NCI-H345 treated with DMSO at 0.1 percent for 48 hours (cell line): ENCODE results near the gene CIROP.

ENCODE experiments used
- DNase-seq: peaks from one replicate; lab custom pipeline; 2025; ENCODE audit not compliant: unreplicated experiment; lab: John Stamatoyannopoulos, UW

Gene CIROP

DNA sequence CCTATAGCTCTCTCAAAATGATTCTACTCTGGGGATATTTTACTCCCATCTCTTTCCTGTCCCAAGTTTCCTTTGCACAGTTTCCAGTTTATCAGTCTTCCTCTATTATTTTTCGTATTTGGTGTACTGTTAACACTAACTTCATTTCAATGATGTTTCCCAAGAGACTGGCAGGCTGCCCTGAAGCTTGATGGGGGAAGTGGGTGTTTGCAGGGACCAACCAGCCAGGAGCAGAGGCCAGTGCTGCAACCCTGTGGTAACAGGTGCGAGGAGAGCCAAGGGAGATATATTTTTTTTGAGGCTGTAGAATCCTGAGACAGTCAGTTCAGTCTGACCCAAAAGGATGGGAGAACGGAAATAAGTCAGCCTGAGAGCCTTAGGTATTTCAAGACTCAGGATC is 26.1 kb upstream of the CIROP start:
- no peak for DNase-seq

DNA sequence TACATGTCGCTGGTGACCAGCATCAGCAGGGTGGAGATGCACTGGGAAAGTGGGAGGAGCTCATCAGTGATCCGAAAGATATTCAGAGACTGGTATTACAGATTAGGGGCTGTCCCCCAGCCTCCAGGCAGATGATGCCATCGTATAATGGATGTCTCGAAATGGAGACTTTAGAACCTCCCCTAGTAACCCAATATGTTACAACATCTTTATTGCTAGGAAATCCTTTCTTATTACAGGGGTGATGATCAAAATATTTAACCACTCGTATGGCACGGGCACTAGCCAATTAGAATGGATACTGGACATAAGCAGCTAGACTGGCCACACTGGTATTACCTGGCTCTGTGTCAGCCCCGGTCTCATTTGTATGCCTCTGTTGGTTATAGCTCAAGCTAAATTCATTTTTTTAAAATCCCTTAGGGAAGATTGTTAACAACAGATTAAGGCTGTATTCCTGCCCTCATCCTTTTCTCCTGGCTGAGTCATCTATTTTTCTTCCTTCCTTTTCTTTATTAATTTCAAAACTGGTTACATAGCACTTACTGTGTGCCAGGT is 25.0 kb upstream of the CIROP start:
- DNase-seq = no peak

GRCh38 chr14:23128969-23129758 is 24.4 kb upstream of the CIROP start:
- no peak for DNase-seq

DNA sequence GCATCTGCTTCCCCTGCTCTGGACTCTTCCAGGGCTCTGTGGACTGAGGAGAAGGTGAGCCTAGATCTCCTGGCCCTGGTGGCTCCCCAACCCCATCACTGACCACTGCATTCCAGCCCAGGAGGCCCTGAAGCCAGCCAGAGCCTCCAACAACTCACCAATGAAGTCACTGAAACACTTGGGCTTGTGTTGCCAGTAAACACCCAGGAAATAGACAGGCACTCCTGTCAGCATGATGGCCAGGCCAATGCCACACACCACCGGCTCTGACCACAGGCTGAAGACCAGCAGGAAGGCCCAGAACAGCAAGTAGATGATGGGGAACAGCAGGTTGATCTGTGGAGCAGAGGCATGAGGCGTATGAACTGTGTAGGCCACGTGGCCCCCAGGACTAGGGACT is 23.1 kb upstream of the CIROP start:
- no peak for DNase-seq

GRCh38 chr14:23126548-23127278 is 21.9 kb upstream of the CIROP start:
- no peak for DNase-seq

DNA sequence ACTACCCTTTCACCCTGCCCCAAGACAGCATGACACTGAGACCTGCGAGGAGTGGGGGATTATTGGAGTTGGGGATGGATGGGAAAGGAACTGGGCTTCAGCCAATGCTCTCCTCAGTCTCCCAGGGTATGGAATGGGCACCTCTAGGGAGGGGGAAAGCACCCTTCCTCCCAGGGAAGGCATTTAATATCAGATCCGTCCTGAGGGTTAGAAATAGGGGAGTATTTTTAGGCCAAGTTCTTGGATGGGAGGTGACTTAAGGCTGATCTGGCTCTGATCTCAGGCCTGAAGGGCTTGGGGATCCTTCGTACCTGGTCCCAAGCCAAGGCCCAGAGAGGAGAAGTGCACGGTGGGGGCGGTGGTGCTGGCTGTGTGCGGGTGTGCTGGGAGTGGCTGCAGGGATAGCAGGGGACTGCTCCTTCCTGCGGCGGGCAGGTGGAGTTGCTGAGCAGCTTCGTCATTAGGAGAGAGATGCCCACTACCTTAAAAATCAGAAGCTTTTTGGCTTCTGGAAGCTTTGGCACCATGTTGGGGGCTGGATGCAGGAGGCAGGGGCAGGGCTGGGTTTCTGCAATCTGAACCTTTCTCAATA is 21.2 kb upstream of the CIROP start:
- DNase-seq = no peak

GRCh38 chr14:23125011-23125410 is 20.2 kb upstream of the CIROP start:
- no peak for DNase-seq

DNA sequence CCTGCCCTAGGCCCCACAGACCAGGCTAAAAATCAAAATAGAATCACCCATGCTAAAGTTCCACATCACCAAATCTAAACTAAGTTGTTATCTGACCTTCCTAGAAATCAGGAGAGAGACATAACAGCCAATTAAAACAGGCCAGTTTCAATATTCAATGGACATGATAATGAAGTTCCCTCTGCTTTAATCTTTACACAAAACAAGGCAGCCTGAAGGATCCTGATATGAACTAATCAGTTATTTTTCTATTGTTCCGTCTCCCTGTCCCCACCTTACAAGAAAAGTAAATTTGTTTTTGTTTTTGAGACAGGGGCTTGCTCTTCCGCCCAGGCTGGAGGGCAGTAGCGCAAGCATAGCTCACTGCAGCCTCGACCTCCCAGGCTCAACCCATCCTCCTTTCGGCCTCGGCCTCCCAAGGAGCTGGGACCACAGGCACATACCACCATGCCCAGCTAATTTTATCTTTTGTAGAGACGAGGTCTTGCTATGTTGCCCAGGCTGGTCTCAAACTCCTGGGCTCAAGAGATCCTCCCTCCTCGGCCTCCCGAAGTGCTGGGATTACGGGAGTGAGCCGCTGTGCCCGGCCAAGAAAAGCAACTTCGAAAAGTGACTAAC is 19.7 kb upstream of the CIROP start:
- DNase-seq = no peak

GRCh38 chr14:23123419-23123818 is 18.6 kb upstream of the CIROP start:
- no peak for DNase-seq

GRCh38 chr14:23122086-23122485 is 17.3 kb upstream of the CIROP start:
- no peak for DNase-seq

GRCh38 chr14:23121361-23121771 is 16.6 kb upstream of the CIROP start:
- no peak for DNase-seq

- peak; percentile 77 for DNase-seq
These were observed 15.9 kb upstream of the CIROP start for GRCh38 chr14:23120541-23121251.

DNA sequence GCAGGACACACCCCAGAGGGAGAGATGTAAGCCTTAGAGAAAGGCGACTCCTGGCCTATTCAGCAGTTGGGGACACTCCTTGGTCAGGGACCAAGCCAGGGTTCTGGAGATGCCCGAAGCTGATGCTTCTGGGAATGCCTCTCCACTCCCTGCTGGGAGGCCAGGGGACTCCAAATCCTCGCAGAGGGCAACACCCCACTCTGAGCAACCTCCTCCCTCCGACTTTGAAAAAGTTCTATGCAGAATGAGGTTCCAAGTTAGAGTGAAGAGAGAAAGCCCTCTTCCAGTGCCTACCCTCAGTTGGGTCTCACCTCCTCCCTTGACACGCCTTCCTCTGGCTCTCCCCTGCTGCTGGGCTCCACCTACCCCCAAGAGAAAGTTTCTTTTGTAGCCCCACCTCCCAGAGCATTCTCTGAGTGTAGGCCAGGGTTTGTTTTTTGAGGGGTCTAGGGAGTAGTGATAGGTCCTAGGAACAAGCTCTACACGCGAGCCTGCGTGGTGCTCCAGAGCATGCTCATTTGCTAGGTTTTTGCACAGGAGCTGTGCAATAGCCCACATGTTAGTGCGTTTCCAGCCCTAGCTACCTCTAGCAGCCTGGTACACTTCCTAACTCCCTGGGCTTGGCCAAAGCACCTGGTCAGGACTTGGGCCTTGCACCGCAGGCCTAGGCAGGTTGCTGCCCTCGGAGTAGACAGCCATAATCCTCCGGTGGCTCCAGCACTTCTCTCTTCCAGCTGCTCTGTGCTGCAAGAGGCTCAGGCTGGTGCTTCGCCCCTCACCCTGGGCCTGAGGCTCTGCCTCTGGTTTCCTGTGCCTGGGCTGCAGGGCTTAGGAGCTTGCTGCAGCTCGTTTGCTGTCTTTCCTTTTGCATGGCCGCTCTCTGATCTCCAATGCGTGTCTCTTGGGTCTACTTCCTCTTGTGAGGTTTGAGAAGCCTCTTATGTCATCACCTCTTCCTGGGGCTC is 14.9 kb upstream of the CIROP start:
- no peak for DNase-seq

DNA sequence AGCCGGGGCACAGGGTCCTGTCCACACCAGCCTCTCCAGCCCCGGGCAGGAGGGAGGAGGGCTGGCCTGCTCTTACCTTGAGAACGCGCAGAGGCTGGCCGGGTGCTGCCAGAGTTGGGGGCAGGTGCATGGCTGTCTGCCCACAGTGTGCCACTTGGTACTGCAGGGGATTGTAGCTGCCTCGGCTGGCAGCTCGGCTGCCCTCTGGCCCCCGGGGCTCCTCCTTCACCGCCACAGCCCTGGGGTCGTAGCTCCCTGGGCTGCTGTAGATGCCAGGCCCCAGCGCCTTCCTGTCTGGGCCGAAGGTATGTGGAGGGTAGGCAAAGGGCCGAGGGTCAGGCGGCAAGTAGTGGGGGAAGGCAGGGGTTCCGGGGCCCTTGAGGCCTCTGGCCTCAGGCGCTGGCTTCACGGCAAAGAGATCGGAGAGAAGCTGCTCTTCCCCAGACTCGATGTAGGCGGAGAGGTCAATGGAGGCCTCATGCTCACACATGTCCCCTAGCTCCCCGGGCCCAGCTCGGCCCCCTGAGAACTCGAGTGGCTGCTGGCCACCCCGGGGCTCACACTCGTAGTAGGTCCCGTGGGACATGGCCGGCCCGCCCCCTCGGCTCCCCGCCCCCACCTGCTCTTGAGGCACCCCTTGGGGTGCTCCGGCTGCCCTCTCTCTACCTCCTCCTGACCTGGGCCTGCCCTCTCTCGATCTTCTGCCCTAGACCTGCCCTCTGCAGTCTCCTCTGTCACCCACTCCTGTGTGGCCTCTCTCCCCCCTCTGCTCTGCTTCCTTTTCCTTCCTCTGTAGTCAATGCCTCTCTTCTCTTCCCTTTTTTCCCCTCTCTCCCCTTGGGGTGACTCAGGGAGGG is 13.9 kb upstream of the CIROP start, which contains the start of gene CEBPE:
Gene CEBPE (minus strand): TSS at position 750 of the 857 bp plus-strand sequence. CDS start 164 bp downstream, at position 586.
- no peak for DNase-seq

DNA sequence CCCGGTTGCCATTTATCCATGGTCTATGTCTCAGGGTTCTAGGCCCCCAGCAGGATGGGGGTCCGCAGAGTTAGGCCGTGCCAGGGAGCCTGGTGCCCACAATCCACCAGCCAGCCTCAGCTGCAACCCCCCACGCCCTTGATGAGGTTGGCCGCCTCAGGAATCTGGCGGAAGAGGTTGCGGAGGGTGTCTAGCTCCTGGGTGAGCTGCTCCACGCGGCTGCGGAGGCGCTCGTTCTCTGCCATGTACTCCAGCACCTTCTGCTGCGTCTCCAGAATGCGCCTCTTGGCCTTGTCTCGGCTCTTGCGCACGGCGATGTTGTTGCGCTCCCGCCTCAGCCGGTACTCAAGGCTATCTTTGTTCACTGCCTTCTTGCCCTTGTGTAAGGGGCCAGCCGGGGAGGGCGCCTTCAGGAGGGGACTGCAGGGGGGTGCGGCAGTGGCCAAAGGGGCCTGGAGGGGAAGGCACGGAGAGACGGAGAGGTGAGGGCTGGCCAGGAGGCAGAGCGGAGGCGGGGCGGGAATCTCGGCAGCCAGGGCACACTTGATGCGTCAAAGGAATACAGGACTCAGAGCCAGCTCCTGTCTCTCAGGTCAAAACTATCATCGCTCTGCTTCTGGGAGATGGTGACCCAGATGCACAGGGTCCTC is 12.7 kb upstream of the CIROP start:
- DNase-seq = no peak

DNA sequence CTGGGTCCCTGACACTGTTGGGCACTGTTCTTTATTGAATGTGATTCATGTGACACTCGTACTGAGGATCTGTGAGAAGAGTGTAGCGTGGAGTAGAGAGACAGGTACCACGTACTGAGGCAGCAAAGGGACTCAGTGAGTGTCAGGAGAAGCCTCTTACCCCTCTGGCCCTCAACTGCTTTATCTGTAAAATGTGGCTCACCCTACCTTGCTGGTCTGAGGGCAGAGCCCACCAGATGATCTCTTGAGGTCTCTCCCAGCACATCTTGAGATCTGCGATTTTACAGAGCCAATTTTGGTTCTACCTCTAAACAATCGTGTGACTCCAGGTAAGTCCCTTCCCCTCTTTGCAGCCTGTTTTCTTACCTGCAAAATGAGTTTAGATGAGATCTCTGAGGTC is 11.1 kb upstream of the CIROP start:
- no peak for DNase-seq

DNA sequence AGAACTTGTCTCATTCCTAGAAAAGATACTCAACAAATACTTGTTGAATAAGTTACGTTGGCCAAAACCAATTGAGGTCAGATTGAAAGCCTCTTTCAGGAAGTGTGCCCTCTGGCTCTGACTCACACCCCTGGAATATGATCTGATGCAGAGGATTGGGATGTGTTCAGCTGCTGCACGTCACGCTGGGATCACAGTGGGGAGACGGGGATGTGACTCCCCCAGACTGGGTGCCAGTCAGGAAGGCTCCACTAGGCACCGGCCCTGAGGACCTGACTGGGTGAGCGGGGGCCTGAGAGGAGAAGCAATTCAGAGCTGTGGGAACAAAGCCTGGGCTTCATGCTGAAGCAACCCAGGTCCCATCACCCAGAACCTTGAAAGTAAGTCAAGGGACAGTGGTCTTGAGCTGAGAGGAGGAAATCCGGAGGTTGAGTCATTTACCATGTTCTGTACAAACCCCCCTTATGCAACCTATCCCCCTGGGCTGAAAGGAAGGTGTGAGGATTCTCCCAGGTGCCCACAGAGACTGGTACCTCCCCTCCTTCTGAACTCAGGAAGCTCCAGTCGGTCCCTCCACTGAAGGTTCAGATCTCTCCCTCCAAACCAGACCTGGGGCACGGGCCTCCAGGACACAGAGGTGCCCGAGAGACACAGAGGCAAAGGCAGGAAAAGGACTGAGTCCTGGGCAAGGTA is 10.4 kb upstream of the CIROP start:
- DNase-seq = no peak

GRCh38 chr14:23114669-23115038 is 9.9 kb upstream of the CIROP start:
- no peak for DNase-seq
